ENCODE data around the gene NECAB2.

The NECAB2 gene

DNA sequence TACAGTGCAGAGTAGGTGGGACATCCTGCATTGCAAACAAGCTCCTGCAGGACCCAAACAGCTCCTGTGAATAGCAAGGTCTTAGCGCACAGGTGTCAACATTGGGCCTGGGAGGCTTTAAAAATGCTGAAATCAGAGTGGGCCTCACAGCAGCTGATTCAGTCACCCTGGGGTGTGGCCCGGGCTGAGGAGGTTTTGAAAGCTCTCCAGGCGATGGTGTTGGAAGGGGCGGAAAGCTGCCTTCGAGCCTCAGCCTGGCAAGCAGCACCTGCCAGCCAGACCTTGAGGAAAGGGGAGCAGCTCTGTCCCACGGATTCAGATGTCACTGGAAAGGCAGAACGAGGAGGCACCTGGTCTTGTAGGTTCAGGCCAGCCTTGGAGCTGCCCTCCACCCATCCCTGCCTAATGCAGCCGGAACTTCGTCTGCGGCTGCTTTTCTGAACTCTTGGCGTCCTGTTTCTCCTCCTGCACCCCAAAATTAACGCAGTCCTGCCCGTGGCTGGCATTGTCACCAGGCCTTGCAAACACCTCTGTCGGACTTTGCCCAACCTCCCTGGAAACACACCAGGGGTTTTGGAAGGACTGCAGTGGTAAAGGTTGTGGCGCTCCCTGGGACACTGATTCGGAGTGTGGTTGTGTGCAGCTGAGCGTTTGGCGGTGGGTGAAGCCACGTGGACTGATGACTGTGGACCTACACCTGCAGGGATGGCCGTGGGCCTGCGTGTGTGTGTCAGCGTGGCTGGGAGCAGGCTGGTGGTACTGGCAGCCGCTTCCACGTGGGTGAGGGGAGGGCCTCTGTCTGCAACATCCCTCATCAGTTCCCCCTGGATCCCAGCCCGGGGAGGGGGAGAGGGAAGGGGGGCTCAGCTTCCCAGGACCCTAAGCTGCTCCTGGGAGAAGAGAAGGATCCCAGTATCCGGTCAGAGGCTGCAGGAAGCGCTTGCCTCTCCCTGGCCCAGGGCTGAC lies 3.4 kb downstream of the NECAB2 start:
- Histone ChIP-seq H3K27me3 (ENCODE audit: insufficient read depth, poor library complexity, severe bottlenecking) (peaks cover 16% of the 10 kb centered on the region), H3K4me3 (replicated peaks; ENCODE audit: insufficient read depth, low read length) (no peak overlapping the region), H3K27ac (replicated peaks) (no peak overlapping the region)
- DNase-seq (ENCODE audit: low read depth in 1 of 2, low spot score in 1 of 2) = no peak
- TF ChIP-seq GABPA (IDR thresholded peaks at IDR 0.05; ENCODE audit: low read depth) = no peak
- TF ChIP-seq SPI1 (IDR thresholded peaks at IDR 0.05; ENCODE audit: borderline replicate concordance, low read depth) = no peak
- no peak for TF ChIP-seq POLR2AphosphoS5 (IDR thresholded peaks at IDR 0.05; ENCODE audit: low read depth)
- TF ChIP-seq, protein P1, sequence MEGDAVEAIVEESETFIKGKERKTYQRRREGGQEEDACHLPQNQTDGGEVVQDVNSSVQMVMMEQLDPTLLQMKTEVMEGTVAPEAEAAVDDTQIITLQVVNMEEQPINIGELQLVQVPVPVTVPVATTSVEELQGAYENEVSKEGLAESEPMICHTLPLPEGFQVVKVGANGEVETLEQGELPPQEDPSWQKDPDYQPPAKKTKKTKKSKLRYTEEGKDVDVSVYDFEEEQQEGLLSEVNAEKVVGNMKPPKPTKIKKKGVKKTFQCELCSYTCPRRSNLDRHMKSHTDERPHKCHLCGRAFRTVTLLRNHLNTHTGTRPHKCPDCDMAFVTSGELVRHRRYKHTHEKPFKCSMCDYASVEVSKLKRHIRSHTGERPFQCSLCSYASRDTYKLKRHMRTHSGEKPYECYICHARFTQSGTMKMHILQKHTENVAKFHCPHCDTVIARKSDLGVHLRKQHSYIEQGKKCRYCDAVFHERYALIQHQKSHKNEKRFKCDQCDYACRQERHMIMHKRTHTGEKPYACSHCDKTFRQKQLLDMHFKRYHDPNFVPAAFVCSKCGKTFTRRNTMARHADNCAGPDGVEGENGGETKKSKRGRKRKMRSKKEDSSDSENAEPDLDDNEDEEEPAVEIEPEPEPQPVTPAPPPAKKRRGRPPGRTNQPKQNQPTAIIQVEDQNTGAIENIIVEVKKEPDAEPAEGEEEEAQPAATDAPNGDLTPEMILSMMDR (IDR thresholded peaks at IDR 0.05; ENCODE audit: insufficient read depth, low read length) = no peak

DNA sequence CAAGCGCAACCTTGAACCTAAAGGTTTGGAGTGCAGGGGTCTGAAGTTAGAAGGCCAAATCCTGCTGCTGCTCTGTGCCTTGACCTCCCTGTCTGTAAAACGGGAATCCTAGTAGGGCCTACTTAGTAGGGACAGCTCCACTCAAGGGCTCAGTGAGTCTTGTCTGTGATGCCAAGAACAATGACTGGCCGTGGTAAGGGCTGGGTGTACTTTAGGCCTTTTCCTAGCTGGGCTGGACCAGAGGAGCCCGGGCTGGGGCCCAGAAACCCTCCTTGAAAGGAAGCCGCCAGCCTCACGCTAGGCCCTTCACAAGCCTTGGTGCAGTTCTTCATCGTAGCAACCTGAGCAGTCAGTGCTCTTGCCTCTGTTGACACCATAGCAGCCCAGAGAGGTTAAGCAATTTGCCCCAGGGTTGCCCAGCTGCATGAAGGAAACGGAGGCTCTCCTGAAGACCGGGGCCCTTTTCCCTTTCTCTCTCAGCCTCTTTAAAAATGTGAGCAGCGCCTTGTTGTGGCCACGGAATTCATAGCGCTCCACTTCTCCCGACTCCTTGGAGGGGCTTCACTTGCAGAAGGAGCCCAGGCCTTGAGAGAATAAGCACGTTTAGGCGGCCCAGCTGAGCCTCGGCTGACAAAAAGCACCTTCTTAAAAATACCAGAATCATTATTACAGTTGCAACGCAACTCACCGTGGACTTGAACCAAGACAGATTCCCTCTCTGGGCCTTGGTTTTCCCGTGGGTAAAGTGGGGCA lies 4.4 kb downstream of the NECAB2 start:
- TF ChIP-seq, protein P1 (IDR thresholded peaks at IDR 0.05; ENCODE audit: insufficient read depth, low read length) = no peak
- TF ChIP-seq, protein P2, sequence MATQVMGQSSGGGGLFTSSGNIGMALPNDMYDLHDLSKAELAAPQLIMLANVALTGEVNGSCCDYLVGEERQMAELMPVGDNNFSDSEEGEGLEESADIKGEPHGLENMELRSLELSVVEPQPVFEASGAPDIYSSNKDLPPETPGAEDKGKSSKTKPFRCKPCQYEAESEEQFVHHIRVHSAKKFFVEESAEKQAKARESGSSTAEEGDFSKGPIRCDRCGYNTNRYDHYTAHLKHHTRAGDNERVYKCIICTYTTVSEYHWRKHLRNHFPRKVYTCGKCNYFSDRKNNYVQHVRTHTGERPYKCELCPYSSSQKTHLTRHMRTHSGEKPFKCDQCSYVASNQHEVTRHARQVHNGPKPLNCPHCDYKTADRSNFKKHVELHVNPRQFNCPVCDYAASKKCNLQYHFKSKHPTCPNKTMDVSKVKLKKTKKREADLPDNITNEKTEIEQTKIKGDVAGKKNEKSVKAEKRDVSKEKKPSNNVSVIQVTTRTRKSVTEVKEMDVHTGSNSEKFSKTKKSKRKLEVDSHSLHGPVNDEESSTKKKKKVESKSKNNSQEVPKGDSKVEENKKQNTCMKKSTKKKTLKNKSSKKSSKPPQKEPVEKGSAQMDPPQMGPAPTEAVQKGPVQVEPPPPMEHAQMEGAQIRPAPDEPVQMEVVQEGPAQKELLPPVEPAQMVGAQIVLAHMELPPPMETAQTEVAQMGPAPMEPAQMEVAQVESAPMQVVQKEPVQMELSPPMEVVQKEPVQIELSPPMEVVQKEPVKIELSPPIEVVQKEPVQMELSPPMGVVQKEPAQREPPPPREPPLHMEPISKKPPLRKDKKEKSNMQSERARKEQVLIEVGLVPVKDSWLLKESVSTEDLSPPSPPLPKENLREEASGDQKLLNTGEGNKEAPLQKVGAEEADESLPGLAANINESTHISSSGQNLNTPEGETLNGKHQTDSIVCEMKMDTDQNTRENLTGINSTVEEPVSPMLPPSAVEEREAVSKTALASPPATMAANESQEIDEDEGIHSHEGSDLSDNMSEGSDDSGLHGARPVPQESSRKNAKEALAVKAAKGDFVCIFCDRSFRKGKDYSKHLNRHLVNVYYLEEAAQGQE (IDR thresholded peaks at IDR 0.05; ENCODE audit: insufficient replicate concordance, low read depth) = no peak
- TF ChIP-seq SPI1 (IDR thresholded peaks at IDR 0.05; ENCODE audit: borderline replicate concordance, low read depth) = no peak
- no peak for TF ChIP-seq GABPA (IDR thresholded peaks at IDR 0.05; ENCODE audit: low read depth)
- no peak for TF ChIP-seq POLR2AphosphoS5 (IDR thresholded peaks at IDR 0.05; ENCODE audit: low read depth)
- H3K27me3 ChIP-seq (ENCODE audit: insufficient read depth, poor library complexity, severe bottlenecking) = peaks cover 16% of the 10 kb centered on the region
- no peak for DNase-seq (ENCODE audit: low read depth in 1 of 2, low spot score in 1 of 2)
- H3K27ac ChIP-seq (replicated peaks) = no peak overlapping the region
- H3K4me3 ChIP-seq (replicated peaks; ENCODE audit: insufficient read depth, low read length) = no peak overlapping the region

DNA sequence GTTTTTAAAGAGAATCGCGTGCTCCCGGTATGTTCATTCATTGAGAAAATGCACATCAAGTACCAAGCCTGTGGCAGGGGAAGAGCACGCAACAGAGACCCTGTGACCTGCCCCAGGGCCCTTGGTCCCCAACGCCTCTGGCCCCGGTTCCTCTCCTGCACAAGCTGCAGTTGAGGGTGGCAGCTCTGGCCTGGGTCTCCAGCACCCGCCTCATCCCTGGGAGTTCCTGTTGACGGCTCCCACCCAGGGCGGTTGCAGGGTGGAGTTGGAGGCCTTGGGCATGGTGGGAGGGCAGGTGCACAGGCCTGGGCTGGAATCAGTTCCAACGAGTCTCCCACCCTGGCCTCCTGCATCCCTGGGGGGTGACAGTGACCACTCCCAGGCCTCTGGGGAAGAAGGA lies 5.0 kb downstream of the NECAB2 start:
- H3K4me3 ChIP-seq (replicated peaks; ENCODE audit: insufficient read depth, low read length) = no peak overlapping the region
- peaks cover 16% of the 10 kb centered on the region for H3K27me3 ChIP-seq (ENCODE audit: insufficient read depth, poor library complexity, severe bottlenecking)
- TF ChIP-seq POLR2AphosphoS5 (IDR thresholded peaks at IDR 0.05; ENCODE audit: low read depth) (no peak), GABPA (IDR thresholded peaks at IDR 0.05; ENCODE audit: low read depth) (no peak)
- no peak for DNase-seq (ENCODE audit: low read depth in 1 of 2, low spot score in 1 of 2)
- H3K27ac ChIP-seq (replicated peaks) = no peak overlapping the region

DNA sequence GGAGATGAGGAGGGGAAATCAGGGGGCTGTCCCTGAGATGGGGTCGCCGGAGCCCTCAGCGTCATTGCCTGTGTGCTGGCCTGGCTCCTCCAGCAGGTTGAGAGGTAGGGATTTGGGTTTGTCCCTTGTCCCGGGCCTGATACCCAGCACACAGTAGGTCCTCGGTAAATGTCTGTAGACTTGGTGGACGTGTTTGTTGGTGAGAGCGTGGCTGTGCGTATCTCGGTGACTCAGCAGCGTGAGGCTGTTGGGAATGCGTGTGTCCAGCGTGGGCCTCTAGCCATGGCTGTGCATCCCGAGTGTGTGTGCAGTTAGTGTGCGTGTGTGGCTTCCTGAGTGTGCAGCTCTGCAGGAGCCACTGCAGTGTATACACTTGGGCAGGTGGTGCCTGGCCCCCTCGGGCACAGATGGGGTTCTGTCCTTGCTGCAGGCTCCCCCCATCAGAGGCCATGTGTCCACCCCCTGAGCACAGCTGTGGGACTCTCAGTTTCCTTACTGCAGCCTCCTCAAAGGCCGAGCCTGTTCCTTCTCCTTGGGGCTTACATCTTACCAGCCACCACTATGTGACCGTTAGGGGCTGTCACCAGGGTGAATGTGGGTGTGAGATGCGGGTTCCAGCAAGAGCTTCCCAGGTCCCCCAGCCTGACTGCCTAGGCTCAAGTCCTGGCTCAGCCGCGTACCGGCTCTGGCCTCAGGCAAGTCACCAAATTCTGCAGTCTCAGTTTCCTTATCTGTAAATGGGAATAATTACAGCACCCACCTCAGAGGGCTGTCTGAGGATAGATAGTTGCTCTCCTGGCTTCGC lies 5.7 kb downstream of the NECAB2 start:
- Histone ChIP-seq H3K4me3 (replicated peaks; ENCODE audit: insufficient read depth, low read length) (no peak overlapping the region), H3K27me3 (ENCODE audit: insufficient read depth, poor library complexity, severe bottlenecking) (peaks cover 16% of the 10 kb centered on the region), H3K27ac (replicated peaks) (no peak overlapping the region)
- DNase-seq (ENCODE audit: low read depth in 1 of 2, low spot score in 1 of 2) = no peak
- TF ChIP-seq POLR2AphosphoS5 (IDR thresholded peaks at IDR 0.05; ENCODE audit: low read depth) (no peak), GABPA (IDR thresholded peaks at IDR 0.05; ENCODE audit: low read depth) (no peak), SPI1 (IDR thresholded peaks at IDR 0.05; ENCODE audit: borderline replicate concordance, low read depth) (no peak)
- TF ChIP-seq, protein P1 (IDR thresholded peaks at IDR 0.05; ENCODE audit: insufficient read depth, low read length) = no peak
- TF ChIP-seq, protein P2 (IDR thresholded peaks at IDR 0.05; ENCODE audit: insufficient replicate concordance, low read depth) = no peak
